Measurements from ENCODE around the gene PRKACB.

Gene PRKACB

DNA sequence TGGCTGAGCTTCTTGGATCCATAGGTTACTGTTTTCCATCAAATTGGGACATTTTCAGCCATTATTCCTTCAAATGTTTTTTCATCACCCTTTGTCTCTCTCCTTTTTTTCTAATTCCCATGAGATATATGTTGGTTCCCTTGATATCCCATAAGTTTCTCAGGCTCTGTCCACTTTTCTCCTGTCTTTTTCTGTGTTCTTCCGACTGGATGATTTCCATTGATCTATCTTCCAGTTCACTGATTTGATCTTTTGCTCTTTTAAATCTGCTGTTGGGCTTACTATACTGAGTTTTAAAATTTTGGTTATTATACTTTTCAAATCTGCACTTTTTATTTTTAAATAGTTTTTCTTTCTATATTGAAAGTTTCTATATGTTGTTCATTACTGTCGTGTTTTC lies 18.2 kb downstream of the PRKACB start:
- Histone ChIP-seq H3K36me3 (ENCODE audit: control insufficient read depth, insufficient read depth, low read length) (no peaks in the 10 kb centered on the region), H3K4me2 (ENCODE audit: low read length) (no peak overlapping the region), H3K79me2 (no peaks in the 10 kb centered on the region), H3K9ac (no peak overlapping the region), H3K9me3 (ENCODE audit: control insufficient read depth, low read length) (no peaks in the 10 kb centered on the region), H2AFZ (no peak overlapping the region), H3K27ac (no peak overlapping the region), H3K4me3 (ENCODE audit: low read depth, low read length) (no peak overlapping the region), H3K27me3 (ENCODE audit: control insufficient read depth, insufficient read depth, low read length) (no peaks in the 10 kb centered on the region), H3K4me1 (no peaks in the 10 kb centered on the region)
- TF ChIP-seq CTCF (IDR thresholded peaks at IDR 0.05), result no peak

DNA sequence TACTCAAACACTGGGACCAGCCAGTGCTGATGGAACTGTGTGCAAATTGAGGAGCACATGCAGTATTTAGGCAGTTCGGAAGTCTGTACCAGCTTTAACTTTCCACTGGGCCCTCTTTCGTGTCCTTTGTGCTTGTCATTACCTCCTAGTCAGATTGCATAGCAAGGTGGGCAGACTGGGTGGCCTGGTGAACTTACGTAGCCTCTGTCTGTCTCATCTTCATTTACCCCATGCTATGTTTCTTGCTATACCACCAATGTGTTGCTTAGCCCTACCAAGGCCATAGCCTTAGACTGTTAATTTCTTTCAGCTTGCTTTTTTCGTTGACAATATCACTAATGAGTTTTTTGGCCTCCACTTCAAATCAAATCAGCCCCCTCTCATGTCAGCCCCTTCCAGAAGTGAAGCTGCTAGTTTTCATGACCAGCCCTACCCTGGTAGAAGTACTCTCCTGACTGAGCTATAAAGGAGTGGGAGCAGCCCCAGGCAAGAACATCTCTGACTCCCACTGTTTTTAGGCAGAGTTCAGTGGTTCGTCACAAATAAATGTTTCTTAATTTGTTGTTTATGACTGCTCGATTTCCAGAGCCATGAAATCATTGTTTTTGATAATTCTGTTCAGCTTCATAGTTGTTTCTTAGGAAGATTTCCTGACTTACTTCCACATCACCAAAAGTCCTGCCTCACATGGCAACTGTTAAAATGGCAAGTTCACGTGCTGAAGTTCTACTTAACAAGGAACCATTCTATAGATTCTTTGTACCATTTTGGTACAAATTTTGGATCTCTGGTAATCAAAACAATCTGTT lies 19.3 kb downstream of the PRKACB start:
- Histone ChIP-seq H3K9ac (no peak overlapping the region), H3K9me3 (ENCODE audit: control insufficient read depth, low read length) (no peaks in the 10 kb centered on the region), H3K4me1 (no peaks in the 10 kb centered on the region), H3K79me2 (no peaks in the 10 kb centered on the region), H3K36me3 (ENCODE audit: control insufficient read depth, insufficient read depth, low read length) (no peaks in the 10 kb centered on the region), H2AFZ (no peak overlapping the region), H3K27me3 (ENCODE audit: control insufficient read depth, insufficient read depth, low read length) (no peaks in the 10 kb centered on the region), H3K4me3 (ENCODE audit: low read depth, low read length) (no peak overlapping the region), H3K27ac (no peak overlapping the region), H3K4me2 (ENCODE audit: low read length) (no peak overlapping the region)
- no peak for TF ChIP-seq CTCF (IDR thresholded peaks at IDR 0.05)

- no peak overlapping the region for H3K4me2 ChIP-seq (ENCODE audit: low read length)
- H3K27me3 ChIP-seq (ENCODE audit: control insufficient read depth, insufficient read depth, low read length), result no peaks in the 10 kb centered on the region
- no peak overlapping the region for H2AFZ ChIP-seq
- no peak overlapping the region for H3K27ac ChIP-seq
- no peak overlapping the region for H3K9ac ChIP-seq
- H3K79me2 ChIP-seq, result no peaks in the 10 kb centered on the region
- no peaks in the 10 kb centered on the region for H3K36me3 ChIP-seq (ENCODE audit: control insufficient read depth, insufficient read depth, low read length)
- no peaks in the 10 kb centered on the region for H3K9me3 ChIP-seq (ENCODE audit: control insufficient read depth, low read length)
- TF ChIP-seq CTCF (IDR thresholded peaks at IDR 0.05), result no peak
- H3K4me1 ChIP-seq, result no peaks in the 10 kb centered on the region
- H3K4me3 ChIP-seq (ENCODE audit: low read depth, low read length), result no peak overlapping the region
Measured at GRCh38 chr1:84164161-84164560, 20.1 kb downstream of the PRKACB start.

DNA sequence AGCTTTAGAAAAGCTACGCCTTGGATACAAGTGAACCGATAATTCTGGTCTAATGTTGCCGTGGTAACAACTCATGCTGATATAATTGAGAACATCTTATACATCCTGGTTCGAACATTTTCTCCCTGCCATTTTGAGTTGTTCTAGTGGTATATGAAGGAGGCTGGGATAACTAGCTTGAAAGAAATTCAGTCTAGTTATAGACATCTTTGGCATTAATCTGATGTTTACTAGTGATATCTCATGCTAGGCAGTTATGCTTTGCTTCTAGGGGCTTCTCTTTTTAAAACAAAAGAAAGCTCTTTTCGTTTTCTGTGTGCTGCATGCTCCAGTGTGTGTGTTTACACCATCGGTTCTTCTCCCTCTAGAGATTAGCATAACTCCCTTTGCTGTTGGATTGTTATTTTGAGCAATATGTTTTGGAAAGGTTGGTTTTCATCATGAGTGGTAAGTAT lies 20.5 kb downstream of the PRKACB start:
- Histone ChIP-seq H3K27me3 (ENCODE audit: control insufficient read depth, insufficient read depth, low read length) (no peaks in the 10 kb centered on the region), H3K4me3 (ENCODE audit: low read depth, low read length) (no peak overlapping the region), H3K36me3 (ENCODE audit: control insufficient read depth, insufficient read depth, low read length) (no peaks in the 10 kb centered on the region), H3K27ac (no peak overlapping the region), H3K4me2 (ENCODE audit: low read length) (no peak overlapping the region), H2AFZ (no peak overlapping the region), H3K4me1 (no peaks in the 10 kb centered on the region), H3K9me3 (ENCODE audit: control insufficient read depth, low read length) (no peaks in the 10 kb centered on the region), H3K79me2 (no peaks in the 10 kb centered on the region), H3K9ac (no peak overlapping the region)
- no peak for TF ChIP-seq CTCF (IDR thresholded peaks at IDR 0.05)

GRCh38 chr1:84165601-84166000 lies 21.5 kb downstream of the PRKACB start:
- no peak overlapping the region for H3K9ac ChIP-seq
- H3K27ac ChIP-seq, result no peak overlapping the region
- H3K36me3 ChIP-seq (ENCODE audit: control insufficient read depth, insufficient read depth, low read length), result no peaks in the 10 kb centered on the region
- H3K27me3 ChIP-seq (ENCODE audit: control insufficient read depth, insufficient read depth, low read length), result no peaks in the 10 kb centered on the region
- H3K4me1 ChIP-seq, result no peaks in the 10 kb centered on the region
- no peaks in the 10 kb centered on the region for H3K9me3 ChIP-seq (ENCODE audit: control insufficient read depth, low read length)
- H3K79me2 ChIP-seq, result no peaks in the 10 kb centered on the region
- no peak for TF ChIP-seq CTCF (IDR thresholded peaks at IDR 0.05)
- H3K4me3 ChIP-seq (ENCODE audit: low read depth, low read length), result no peak overlapping the region
- H3K4me2 ChIP-seq (ENCODE audit: low read length), result no peak overlapping the region
- H2AFZ ChIP-seq, result no peak overlapping the region

Measured in parathyroid adenoma (tissue), 2 donors.